RWPE1 (cell line): ENCODE results near the gene HSPA12A.

Experiments used
- CTCF ChIA-PET: fragments of 350-600 bp; sonication (Branson Sonifier 250); formaldehyde crosslinking; extraction: SDS; loops from one replicate; lab custom pipeline; 2021; lab: Yijun Ruan, JAX
- POLR2A ChIA-PET: fragments of 400-600 bp; formaldehyde crosslinking; extraction: SDS; loops from one replicate; lab custom pipeline; 2020; ENCODE audit warnings: antibody characterized with exemption; ENCODE audit not compliant: low non-redundant PET; lab: Yijun Ruan, JAX
- DNase-seq: peaks from one replicate; pipeline ENCODE4 v3.0.0; 2012; ENCODE audit warnings: low spot score
- H3K27ac ChIP-seq: fragments of 450-650 bp; 2 replicates; pipeline ENCODE4 v1.5.1; 2017
- CTCF ChIP-seq: fragments of 450-650 bp; conservative IDR thresholded peaks from 2 replicates; pipeline ENCODE4 v1.5.1; 2017; ENCODE audit warnings: low read depth, mild to moderate bottlenecking

HSPA12A gene

GRCh38 chr10:116785282-116785681, 42.9 kb upstream of the HSPA12A start:
- ChIA-PET CTCF (interaction anchor here (0.9 to 4.3 kb wide), 2 partner anchors 11 to 103 kb away, joined by 3 to 20 read pairs; no protein-coding TSS in a partner anchor), POLR2A (no interaction called here)
- DNase-seq = no peak
- H3K27ac ChIP-seq = no peak overlapping the region
- TF ChIP-seq CTCF = no peak

GRCh38 chr10:116784651-116785050, 42.3 kb upstream of the HSPA12A start:
- CTCF ChIA-PET = no interaction called here
- no peak for TF ChIP-seq CTCF
- H3K27ac ChIP-seq = no peak overlapping the region
- POLR2A ChIA-PET = no interaction called here
- no peak for DNase-seq

GRCh38 chr10:116784035-116784434, 41.7 kb upstream of the HSPA12A start:
- DNase-seq = no peak
- TF ChIP-seq CTCF = no peak
- H3K27ac ChIP-seq = no peak overlapping the region
- ChIA-PET CTCF (interaction anchor here (1.8 kb wide), 1 partner anchor 102 kb away, joined by 9 read pairs; no protein-coding TSS in a partner anchor), POLR2A (no interaction called here)

GRCh38 chr10:116783011-116783655, 40.8 kb upstream of the HSPA12A start:
- ChIA-PET CTCF (interaction anchor here (1.8 kb wide), 1 partner anchor 101 kb away, joined by 9 read pairs; no protein-coding TSS in a partner anchor), POLR2A (no interaction called here)
- TF ChIP-seq CTCF = no peak
- DNase-seq = no peak
- no peak overlapping the region for H3K27ac ChIP-seq

- no peak overlapping the region for H3K27ac ChIP-seq
- TF ChIP-seq CTCF = no peak
- POLR2A ChIA-PET = no interaction called here
- no peak for DNase-seq
- CTCF ChIA-PET = no interaction called here
These were observed 39.1 kb upstream of the HSPA12A start for GRCh38 chr10:116781370-116781884.

- H3K27ac ChIP-seq = no peak overlapping the region
- TF ChIP-seq CTCF = no peak
- ChIA-PET CTCF (no interaction called here), POLR2A (no interaction called here)
- DNase-seq = no peak
These were observed 38.4 kb upstream of the HSPA12A start for GRCh38 chr10:116780691-116781205.
